ENCODE data around the gene PHLPP1. TPM values are rescaled to one million over a fixed set of nuclear protein-coding genes. Genes with fewer than 3 reads are reported as not detected.

The PHLPP1 gene
- total RNA-seq, 1 donor from 2014 or later = 47.3 TPM

DNA sequence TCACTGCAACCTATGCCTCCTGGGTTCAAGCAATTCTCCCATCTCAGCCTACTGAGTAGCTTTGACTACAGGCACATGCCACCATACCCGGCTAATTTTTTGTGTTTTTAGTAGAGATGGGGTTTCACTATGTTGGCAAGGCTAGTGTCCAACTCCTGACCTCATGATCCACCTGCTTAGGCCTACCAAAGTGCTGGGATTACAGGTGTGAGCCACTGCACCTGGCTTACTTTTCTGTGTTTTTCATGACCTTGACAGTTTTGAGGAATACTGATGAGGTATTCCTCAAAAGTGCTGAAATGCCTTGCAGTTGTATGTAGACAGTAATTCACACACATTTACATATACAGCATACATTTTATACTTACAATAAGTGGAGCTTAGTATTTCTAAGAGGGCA, 126.1 kb downstream of the PHLPP1 start:
- no peak for DNase-seq (ENCODE audit: low spot score)
- TF ChIP-seq, protein P1, sequence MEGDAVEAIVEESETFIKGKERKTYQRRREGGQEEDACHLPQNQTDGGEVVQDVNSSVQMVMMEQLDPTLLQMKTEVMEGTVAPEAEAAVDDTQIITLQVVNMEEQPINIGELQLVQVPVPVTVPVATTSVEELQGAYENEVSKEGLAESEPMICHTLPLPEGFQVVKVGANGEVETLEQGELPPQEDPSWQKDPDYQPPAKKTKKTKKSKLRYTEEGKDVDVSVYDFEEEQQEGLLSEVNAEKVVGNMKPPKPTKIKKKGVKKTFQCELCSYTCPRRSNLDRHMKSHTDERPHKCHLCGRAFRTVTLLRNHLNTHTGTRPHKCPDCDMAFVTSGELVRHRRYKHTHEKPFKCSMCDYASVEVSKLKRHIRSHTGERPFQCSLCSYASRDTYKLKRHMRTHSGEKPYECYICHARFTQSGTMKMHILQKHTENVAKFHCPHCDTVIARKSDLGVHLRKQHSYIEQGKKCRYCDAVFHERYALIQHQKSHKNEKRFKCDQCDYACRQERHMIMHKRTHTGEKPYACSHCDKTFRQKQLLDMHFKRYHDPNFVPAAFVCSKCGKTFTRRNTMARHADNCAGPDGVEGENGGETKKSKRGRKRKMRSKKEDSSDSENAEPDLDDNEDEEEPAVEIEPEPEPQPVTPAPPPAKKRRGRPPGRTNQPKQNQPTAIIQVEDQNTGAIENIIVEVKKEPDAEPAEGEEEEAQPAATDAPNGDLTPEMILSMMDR (IDR thresholded peaks at IDR 0.05; ENCODE audit: unreplicated experiment) = no peak
- H3K36me3 Mint-ChIP-seq (ENCODE audit: low read depth, unreplicated experiment) = peaks cover 4% of the 10 kb centered on the region
- H3K4me1 Mint-ChIP-seq (ENCODE audit: unreplicated experiment) = peaks cover 29% of the 10 kb centered on the region
- no peak overlapping the region for H3K27ac Mint-ChIP-seq (ENCODE audit: unreplicated experiment)
- H3K9me3 Mint-ChIP-seq (ENCODE audit: unreplicated experiment) = no peaks in the 10 kb centered on the region
- H3K27me3 Mint-ChIP-seq (ENCODE audit: unreplicated experiment) = peaks cover 1% of the 10 kb centered on the region
- H3K4me3 Mint-ChIP-seq (ENCODE audit: unreplicated experiment) = no peak overlapping the region

DNA sequence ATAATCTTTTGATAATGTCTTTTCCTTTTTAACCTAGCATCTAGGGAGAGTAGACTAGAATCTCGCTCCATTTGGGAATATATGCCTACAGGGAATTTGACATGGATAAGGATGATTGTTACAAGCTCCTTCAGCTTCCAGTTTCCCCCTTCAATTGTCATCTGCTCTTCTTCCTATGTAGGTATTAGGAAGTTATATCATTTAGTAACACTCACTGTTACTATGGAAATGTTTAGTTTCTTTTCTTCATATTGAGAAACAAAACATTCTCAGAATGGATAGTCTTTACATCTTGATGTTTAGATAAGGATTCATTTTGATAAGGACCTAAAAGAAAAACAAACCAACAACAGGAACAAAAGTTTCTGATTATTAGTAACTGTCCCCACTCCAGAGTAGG, 127.6 kb downstream of the PHLPP1 start:
- TF ChIP-seq, protein P1 (IDR thresholded peaks at IDR 0.05; ENCODE audit: unreplicated experiment) = no peak
- no peaks in the 10 kb centered on the region for H3K27me3 Mint-ChIP-seq (ENCODE audit: unreplicated experiment)
- no peaks in the 10 kb centered on the region for H3K36me3 Mint-ChIP-seq (ENCODE audit: low read depth, unreplicated experiment)
- H3K27ac Mint-ChIP-seq (ENCODE audit: unreplicated experiment) = no peak overlapping the region
- no peak for DNase-seq (ENCODE audit: low spot score)
- H3K4me3 Mint-ChIP-seq (ENCODE audit: unreplicated experiment) = no peak overlapping the region
- H3K4me1 Mint-ChIP-seq (ENCODE audit: unreplicated experiment) = peaks cover 36% of the 10 kb centered on the region
- H3K9me3 Mint-ChIP-seq (ENCODE audit: unreplicated experiment) = no peaks in the 10 kb centered on the region

DNA sequence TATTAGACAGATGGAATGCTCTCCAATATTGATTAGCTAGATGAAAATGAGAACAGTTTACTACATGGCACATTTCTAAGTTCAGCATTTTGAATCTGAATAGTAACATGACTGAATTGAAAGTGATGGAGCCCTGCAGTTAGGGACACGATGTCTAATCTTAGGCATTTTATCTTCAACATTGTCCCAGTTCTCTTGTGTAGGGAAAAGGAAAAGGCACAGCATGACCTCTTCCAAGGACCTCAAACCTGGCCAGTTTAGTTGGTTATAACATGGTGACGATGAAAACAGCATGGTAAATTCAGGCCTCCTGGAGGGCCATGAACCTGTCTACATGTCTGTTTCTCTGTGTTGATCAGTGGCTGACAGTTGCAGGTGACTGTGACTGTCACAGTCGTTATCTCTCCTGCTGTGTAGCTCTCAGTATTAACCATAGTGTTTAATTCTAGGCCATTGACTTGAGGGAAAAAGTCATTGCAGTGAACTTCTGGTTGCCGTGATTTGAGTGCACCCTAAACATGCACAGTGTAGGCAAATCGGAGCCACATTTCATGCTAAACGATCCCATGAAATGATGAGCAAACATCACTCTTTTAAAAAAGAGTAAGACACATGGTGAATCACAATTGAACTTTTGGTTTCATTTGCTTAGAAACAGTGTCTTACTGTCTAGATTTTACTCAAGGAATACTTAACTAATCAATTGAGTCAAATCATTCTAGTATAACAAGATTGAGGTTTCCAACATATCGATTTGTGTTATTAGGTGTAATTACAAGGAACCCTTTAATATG, 129.7 kb downstream of the PHLPP1 start:
- no peaks in the 10 kb centered on the region for H3K9me3 Mint-ChIP-seq (ENCODE audit: unreplicated experiment)
- H3K36me3 Mint-ChIP-seq (ENCODE audit: low read depth, unreplicated experiment) = no peaks in the 10 kb centered on the region
- H3K27ac Mint-ChIP-seq (ENCODE audit: unreplicated experiment) = no peak overlapping the region
- H3K4me1 Mint-ChIP-seq (ENCODE audit: unreplicated experiment) = peaks cover 24% of the 10 kb centered on the region
- no peaks in the 10 kb centered on the region for H3K27me3 Mint-ChIP-seq (ENCODE audit: unreplicated experiment)
- TF ChIP-seq, protein P1 (IDR thresholded peaks at IDR 0.05; ENCODE audit: unreplicated experiment) = no peak
- H3K4me3 Mint-ChIP-seq (ENCODE audit: unreplicated experiment) = no peak overlapping the region
- no peak for DNase-seq (ENCODE audit: low spot score)

DNA sequence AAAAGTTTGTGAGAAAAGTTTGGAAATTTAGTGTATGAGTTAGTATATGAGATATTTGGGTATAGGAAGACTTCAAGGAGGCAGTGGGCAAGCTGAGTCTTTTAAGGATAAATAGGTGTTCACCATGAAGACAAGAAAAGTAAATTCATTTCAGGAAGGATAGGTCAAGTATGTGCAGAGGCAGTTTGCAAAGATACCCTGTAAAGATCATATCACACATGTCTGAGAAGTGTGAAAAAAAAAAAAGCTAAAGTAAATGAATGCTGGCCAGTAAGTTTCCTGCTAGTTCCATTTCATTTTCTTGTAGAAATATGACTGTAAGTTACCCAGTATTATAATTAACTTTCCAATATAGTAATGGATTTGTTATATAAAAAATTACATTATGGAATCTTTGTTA, 131.0 kb downstream of the PHLPP1 start:
- no peaks in the 10 kb centered on the region for H3K9me3 Mint-ChIP-seq (ENCODE audit: unreplicated experiment)
- H3K4me1 Mint-ChIP-seq (ENCODE audit: unreplicated experiment) = peaks cover 32% of the 10 kb centered on the region
- no peak overlapping the region for H3K4me3 Mint-ChIP-seq (ENCODE audit: unreplicated experiment)
- TF ChIP-seq, protein P1 (IDR thresholded peaks at IDR 0.05; ENCODE audit: unreplicated experiment) = no peak
- H3K36me3 Mint-ChIP-seq (ENCODE audit: low read depth, unreplicated experiment) = no peaks in the 10 kb centered on the region
- H3K27me3 Mint-ChIP-seq (ENCODE audit: unreplicated experiment) = no peaks in the 10 kb centered on the region
- DNase-seq (ENCODE audit: low spot score) = no peak
- no peak overlapping the region for H3K27ac Mint-ChIP-seq (ENCODE audit: unreplicated experiment)

DNA sequence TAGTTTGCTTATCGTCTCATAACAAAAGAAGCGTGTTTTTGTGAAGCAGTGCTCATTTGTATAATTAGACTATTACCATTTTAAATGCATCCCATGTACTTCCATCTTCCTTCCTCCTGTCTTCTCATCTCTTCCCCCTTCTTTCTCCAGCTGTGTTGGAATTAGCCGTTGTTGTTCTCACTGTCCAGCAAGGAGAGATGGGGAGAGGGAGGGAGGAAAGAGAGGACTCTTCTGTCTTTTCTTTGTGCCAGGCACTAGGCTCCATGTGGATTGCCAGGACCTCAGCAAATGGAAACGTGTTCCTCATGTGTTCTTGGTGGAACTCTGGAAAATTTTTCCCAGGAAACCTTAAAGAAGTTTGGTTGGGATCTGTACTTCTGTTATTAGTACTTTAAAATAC, 131.7 kb downstream of the PHLPP1 start:
- Mint-ChIP-seq H3K4me3 (ENCODE audit: unreplicated experiment) (no peak overlapping the region), H3K27ac (ENCODE audit: unreplicated experiment) (no peak overlapping the region), H3K4me1 (ENCODE audit: unreplicated experiment) (peaks cover 35% of the 10 kb centered on the region), H3K9me3 (ENCODE audit: unreplicated experiment) (no peaks in the 10 kb centered on the region), H3K36me3 (ENCODE audit: low read depth, unreplicated experiment) (no peaks in the 10 kb centered on the region), H3K27me3 (ENCODE audit: unreplicated experiment) (peaks cover 1% of the 10 kb centered on the region)
- TF ChIP-seq, protein P1 (IDR thresholded peaks at IDR 0.05; ENCODE audit: unreplicated experiment) = no peak
- DNase-seq (ENCODE audit: low spot score) = no peak

All from endothelial cell (in vitro differentiated cells).